Panc1 (cell line): ENCODE data around the gene SCN1B. TPM values are rescaled to one million over a fixed set of nuclear protein-coding genes. Genes with fewer than 3 reads are reported as not detected.
"Not testable (repeated sequence)": the region's sequence is repeated elsewhere in the genome, so short reads cannot be mapped to it uniquely, and the experiment has no call there.

ENCODE experiments used
- ATAC-seq: fragments of 200-7000 bp; cut with Tn5 transposase; 2 replicates; pipeline ENCODE4 v1.9.1; 2020; ENCODE audit warnings: mild to moderate bottlenecking, moderate library complexity
- BruUV-seq: library from RNA; stranded (reverse); fragments of 400-500 nt; replicated peaks from 2 replicates; lab custom pipeline; 2021; lab: Mats Ljungman, UMichigan
- CTCF ChIA-PET: fragments of 300-600 bp; sonication (Branson Sonifier 250); formaldehyde crosslinking; loops from one replicate; lab custom pipeline; 2022; ENCODE audit warnings: antibody characterized with exemption; lab: Charles Lee
- POLR2A ChIA-PET: fragments of 300-600 bp; sonication (Branson Sonifier 250); formaldehyde crosslinking; loops from one replicate; lab custom pipeline; 2022; ENCODE audit warnings: antibody characterized with exemption; lab: Charles Lee
- DNase-seq: peaks from one replicate; pipeline ENCODE4 v3.0.0-alpha.2; 2010; ENCODE audit warnings: low read depth, low spot score
- H3K27ac ChIP-seq: 2 replicates; pipeline ENCODE4 v1.5.1; 2011; ENCODE audit warnings: mild to moderate bottlenecking, low read length, inconsistent platforms
- H3K27me3 ChIP-seq: fragments of 200-500 bp; sonication (Bioruptor generic); 2 replicates; pipeline ENCODE4 v1.6.0; 2014; ENCODE audit warnings: low read length, inconsistent platforms; ENCODE audit not compliant: control insufficient read depth, insufficient read depth
- H3K36me3 ChIP-seq: fragments of 200-500 bp; sonication (Bioruptor generic); 2 replicates; pipeline ENCODE4 v1.5.1; 2014; ENCODE audit warnings: inconsistent platforms, mild to moderate bottlenecking, low read length, moderate library complexity; ENCODE audit not compliant: control insufficient read depth, insufficient read depth
- H3K4me1 ChIP-seq: 2 replicates; pipeline ENCODE4 v1.5.1; 2011; ENCODE audit warnings: inconsistent platforms, mild to moderate bottlenecking, low read length, moderate library complexity; ENCODE audit not compliant: control insufficient read depth, insufficient read depth
- H3K4me3 ChIP-seq, 2 experiments: 2 replicates each; pipeline ENCODE4 v1.5.1; 2011 to 2012; ENCODE audit warnings: low read depth in 2 of 2, low read length in 2 of 2, mild to moderate bottlenecking in 2 of 2, inconsistent platforms in 1 of 2, moderate library complexity in 1 of 2
- H3K9me3 ChIP-seq: fragments of 200-500 bp; sonication (Bioruptor generic); 2 replicates; pipeline ENCODE4 v1.5.1; 2014; ENCODE audit warnings: low read depth, mild to moderate bottlenecking, inconsistent platforms, low read length, moderate library complexity; ENCODE audit not compliant: control insufficient read depth, insufficient read depth
- POLR2AphosphoS5 ChIP-seq: IDR thresholded peaks from 2 replicates; pipeline ENCODE4 v1.6.1; 2012; ENCODE audit warnings: mild to moderate bottlenecking, low read depth, low read length, moderate library complexity
- SIN3A ChIP-seq: IDR thresholded peaks from 2 replicates; pipeline ENCODE4 v1.6.1; 2012; ENCODE audit warnings: low read depth, mild to moderate bottlenecking, low read length, moderate library complexity, borderline replicate concordance; ENCODE audit not compliant: insufficient read depth
- TCF7L2 ChIP-seq: IDR thresholded peaks from 2 replicates; pipeline ENCODE4 v1.6.1; 2011; ENCODE audit warnings: mild to moderate bottlenecking, low read depth, low read length, inconsistent platforms
- in situ Hi-C: cut with HindIII; loops from 2 replicates; pipeline ENCODE4 v1.10.0; 2016; ENCODE audit warnings: low sequenced_read_pairs, low pct_unique_long_range_greater_than_20kb
- intact Hi-C: fragments of 100-400 bp; cut with micrococcal nuclease; formaldehyde crosslinking; loops from one replicate; pipeline ENCODE4 v1.10.0; 2022; ENCODE audit not compliant: unreplicated experiment
- total RNA-seq: library from RNA; stranded (reverse); gene quantifications from one replicate; pipeline ENCODE4 v1.2.1, GENCODE V29; 2021; ENCODE audit not compliant: unreplicated experiment
- TF ChIP-seq, protein P1 (sequence below): fragments of 450-650 bp; IDR thresholded peaks from 2 replicates; pipeline ENCODE4 v1.5.1; 2017; ENCODE audit warnings: mild to moderate bottlenecking
- TF ChIP-seq, protein P2 (sequence below), 2 experiments: IDR thresholded peaks; 2 replicates each; pipeline ENCODE4 v1.6.1; 2011 to 2012; ENCODE audit warnings: low read depth in 2 of 2, control low read depth in 1 of 2, low read length in 1 of 2, mild to moderate bottlenecking in 1 of 2, moderate library complexity in 1 of 2; ENCODE audit not compliant: insufficient read depth in 1 of 2

Gene SCN1B
- total RNA-seq, 1 experiment from 2014 or later, result 4.6 TPM

DNA sequence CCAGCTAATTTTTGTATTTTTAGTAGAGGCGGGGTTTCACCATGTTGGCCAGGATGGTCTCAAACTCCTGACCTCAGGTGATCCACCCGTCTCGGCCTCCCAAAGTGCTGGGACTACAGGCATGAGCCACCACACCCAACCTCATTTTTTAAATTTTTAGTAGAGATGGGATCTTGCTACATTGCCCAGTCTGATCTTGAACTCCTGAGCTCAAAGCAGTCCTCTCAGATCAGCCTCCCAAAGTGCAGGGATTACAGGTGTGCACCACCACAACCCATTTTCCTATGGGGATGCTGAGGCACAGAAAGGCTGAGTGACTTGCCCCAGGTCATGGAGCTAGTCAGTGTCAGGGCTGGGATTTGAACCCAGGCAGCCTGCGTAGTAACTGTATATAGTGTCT is 21.0 kb downstream of the SCN1B start:
- POLR2A ChIA-PET, result not testable (repeated sequence)

DNA sequence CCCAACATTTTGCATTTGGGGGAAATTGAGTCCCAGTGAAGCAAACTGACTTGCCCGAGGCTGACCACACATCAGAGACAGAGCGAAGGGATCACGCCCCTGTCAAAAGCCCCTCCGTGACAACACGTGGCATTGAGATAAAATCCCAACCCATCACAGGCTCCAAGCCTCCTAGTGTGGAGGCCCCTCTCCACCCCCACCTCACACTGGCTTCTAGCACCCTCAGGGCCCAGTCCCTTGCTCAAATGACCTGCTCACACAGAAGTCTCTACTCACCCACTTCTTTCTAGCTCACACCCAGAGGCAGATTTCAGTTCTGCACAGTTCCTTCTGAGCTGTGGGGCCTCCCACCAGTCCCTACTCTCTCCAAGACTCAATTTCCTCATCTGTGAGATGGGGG is 21.5 kb downstream of the SCN1B start:
- no TSS peak for BruUV-seq
- ChIA-PET CTCF (no interaction called here), POLR2A (no interaction called here)
- Histone ChIP-seq H3K27ac (no peak overlapping the region), H3K27me3 (peaks cover 2% of the 10 kb centered on the region; the same call in 1 of the 2 replicates), H3K9me3 (no peaks in the 10 kb centered on the region), H3K4me3 (no peak overlapping the region), H3K36me3 (no peaks in the 10 kb centered on the region), H3K4me1 (no peaks in the 10 kb centered on the region)
- intact Hi-C loops, result no loop called here
- TF ChIP-seq TCF7L2, result no peak
- no peak for TF ChIP-seq POLR2AphosphoS5
- TF ChIP-seq, protein P1, sequence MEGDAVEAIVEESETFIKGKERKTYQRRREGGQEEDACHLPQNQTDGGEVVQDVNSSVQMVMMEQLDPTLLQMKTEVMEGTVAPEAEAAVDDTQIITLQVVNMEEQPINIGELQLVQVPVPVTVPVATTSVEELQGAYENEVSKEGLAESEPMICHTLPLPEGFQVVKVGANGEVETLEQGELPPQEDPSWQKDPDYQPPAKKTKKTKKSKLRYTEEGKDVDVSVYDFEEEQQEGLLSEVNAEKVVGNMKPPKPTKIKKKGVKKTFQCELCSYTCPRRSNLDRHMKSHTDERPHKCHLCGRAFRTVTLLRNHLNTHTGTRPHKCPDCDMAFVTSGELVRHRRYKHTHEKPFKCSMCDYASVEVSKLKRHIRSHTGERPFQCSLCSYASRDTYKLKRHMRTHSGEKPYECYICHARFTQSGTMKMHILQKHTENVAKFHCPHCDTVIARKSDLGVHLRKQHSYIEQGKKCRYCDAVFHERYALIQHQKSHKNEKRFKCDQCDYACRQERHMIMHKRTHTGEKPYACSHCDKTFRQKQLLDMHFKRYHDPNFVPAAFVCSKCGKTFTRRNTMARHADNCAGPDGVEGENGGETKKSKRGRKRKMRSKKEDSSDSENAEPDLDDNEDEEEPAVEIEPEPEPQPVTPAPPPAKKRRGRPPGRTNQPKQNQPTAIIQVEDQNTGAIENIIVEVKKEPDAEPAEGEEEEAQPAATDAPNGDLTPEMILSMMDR, result no peak
- TF ChIP-seq SIN3A, result no peak
- TF ChIP-seq, protein P2, sequence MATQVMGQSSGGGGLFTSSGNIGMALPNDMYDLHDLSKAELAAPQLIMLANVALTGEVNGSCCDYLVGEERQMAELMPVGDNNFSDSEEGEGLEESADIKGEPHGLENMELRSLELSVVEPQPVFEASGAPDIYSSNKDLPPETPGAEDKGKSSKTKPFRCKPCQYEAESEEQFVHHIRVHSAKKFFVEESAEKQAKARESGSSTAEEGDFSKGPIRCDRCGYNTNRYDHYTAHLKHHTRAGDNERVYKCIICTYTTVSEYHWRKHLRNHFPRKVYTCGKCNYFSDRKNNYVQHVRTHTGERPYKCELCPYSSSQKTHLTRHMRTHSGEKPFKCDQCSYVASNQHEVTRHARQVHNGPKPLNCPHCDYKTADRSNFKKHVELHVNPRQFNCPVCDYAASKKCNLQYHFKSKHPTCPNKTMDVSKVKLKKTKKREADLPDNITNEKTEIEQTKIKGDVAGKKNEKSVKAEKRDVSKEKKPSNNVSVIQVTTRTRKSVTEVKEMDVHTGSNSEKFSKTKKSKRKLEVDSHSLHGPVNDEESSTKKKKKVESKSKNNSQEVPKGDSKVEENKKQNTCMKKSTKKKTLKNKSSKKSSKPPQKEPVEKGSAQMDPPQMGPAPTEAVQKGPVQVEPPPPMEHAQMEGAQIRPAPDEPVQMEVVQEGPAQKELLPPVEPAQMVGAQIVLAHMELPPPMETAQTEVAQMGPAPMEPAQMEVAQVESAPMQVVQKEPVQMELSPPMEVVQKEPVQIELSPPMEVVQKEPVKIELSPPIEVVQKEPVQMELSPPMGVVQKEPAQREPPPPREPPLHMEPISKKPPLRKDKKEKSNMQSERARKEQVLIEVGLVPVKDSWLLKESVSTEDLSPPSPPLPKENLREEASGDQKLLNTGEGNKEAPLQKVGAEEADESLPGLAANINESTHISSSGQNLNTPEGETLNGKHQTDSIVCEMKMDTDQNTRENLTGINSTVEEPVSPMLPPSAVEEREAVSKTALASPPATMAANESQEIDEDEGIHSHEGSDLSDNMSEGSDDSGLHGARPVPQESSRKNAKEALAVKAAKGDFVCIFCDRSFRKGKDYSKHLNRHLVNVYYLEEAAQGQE (IDR thresholded peaks at IDR 0.05; ENCODE audit: insufficient read depth in 1 of 2, low read depth in 2 of 2, low read length in 1 of 2), result no peak
- in situ Hi-C loops, result no loop called here
- DNase-seq (no peak), ATAC-seq (no peak)

More for the DNA sequence above, 21.0 kb downstream of the SCN1B start:
- H3K4me1 ChIP-seq, DNase-seq, H3K27me3 ChIP-seq, H3K36me3 ChIP-seq, in situ Hi-C loops, CTCF ChIA-PET, H3K4me3 ChIP-seq, ATAC-seq, intact Hi-C loops, BruUV-seq, H3K27ac ChIP-seq, H3K9me3 ChIP-seq: not testable (repeated sequence)

DNA sequence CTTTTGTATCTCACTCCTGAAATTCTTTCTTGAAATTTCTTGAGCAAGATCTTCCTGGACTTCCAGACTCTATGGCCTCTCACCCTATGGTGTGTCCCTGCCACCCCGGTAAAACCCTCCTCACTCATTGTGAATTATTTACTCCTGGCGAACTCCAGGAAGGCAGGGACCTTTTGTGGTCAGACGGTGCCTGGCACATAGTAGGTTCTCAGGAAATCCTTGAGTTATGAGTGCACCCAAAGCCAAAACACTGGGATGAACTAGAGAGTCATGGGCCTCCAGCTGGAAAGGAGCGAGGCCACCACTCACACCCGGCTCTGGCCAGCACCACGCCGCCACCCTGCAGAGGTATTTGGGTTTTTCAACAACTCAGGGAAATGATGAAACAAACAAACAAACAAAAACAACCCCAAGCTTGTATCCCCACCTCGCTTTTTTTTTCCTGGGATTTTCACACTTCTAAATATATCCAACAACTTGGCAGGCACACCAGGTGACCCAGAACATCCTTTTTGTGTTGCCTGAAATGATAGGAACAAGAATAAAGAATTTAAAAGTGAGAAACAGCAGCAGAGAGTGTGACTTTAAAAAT is 22.4 kb downstream of the SCN1B start:
- Histone ChIP-seq H3K9me3 (no peaks in the 10 kb centered on the region), H3K27me3 (peaks cover 2% of the 10 kb centered on the region; the same call in 1 of the 2 replicates), H3K27ac (no peak overlapping the region), H3K36me3 (no peaks in the 10 kb centered on the region), H3K4me3 (no peak overlapping the region), H3K4me1 (no peaks in the 10 kb centered on the region)
- CTCF ChIA-PET, result no interaction called here
- ATAC-seq (no peak), DNase-seq (no peak)
- POLR2A ChIA-PET, result no interaction called here
- intact Hi-C loops, result no loop called here
- in situ Hi-C loops, result no loop called here
- no peak for TF ChIP-seq POLR2AphosphoS5
- TF ChIP-seq, protein P2 (IDR thresholded peaks at IDR 0.05; ENCODE audit: insufficient read depth in 1 of 2, low read depth in 2 of 2, low read length in 1 of 2), result no peak
- TF ChIP-seq SIN3A, result no peak
- TF ChIP-seq, protein P1, result no peak
- no peak for TF ChIP-seq TCF7L2
- BruUV-seq, result no TSS peak
